Activated naive CD4-positive, alpha-beta T cell treated with anti-CD3 and anti-CD28 coated beads, Interleukin-2, amount 50 U/mL, for 72 hours (primary cell): ENCODE measurements around the gene KRTAP10-2. TPM values are rescaled to one million over a fixed set of nuclear protein-coding genes. Genes with fewer than 3 reads are reported as not detected.
A peak's percentile ranks its signal among the peaks of the same experiment; 100 is the strongest.

Source experiments
- ATAC-seq, 2 donors: fragments of 150-1000 bp; cut with Tn5 transposase; 2 replicates each; pipeline ENCODE4 v1.10.0; 2021; ENCODE audit warnings: mild to moderate bottlenecking in 2 of 2, moderate library complexity in 2 of 2
- DNase-seq, 2 donors: peaks; one replicate each; pipeline ENCODE4 v3.0.0; 2021 to 2022; ENCODE audit warnings: low spot score in 2 of 2
- H3K27ac Mint-ChIP-seq, 2 donors: one replicate each; pipeline ENCODE4 v1.8.0; 2022; ENCODE audit warnings: mild to moderate bottlenecking in 2 of 2, mixed read lengths in 2 of 2
- H3K36me3 Mint-ChIP-seq, 2 donors: one replicate each; pipeline ENCODE4 v1.8.0; 2022; ENCODE audit warnings: mixed read lengths in 2 of 2
- H3K9me3 Mint-ChIP-seq, 2 donors: one replicate each; pipeline ENCODE4 v1.8.0; 2022; ENCODE audit warnings: mixed read lengths in 2 of 2
- total RNA-seq, 2 donors: library from RNA; stranded (reverse); gene quantifications; one replicate each; pipeline ENCODE4 v1.2.3, GENCODE V29; 2022

KRTAP10-2 gene
- total RNA-seq, 2 donors from 2014 or later = not detected

GRCh38 chr21:44517175-44517899 is 34.0 kb downstream of the KRTAP10-2 start:
- ATAC-seq (peak; percentile 78 to 94), DNase-seq (peak; percentile 8 to 70)
- Mint-ChIP-seq H3K36me3 (no peaks in the 10 kb centered on the region), H3K9me3 (no peaks in the 10 kb centered on the region), H3K27ac (peak overlapping the region; percentile 13 to 81)

- no peaks in the 10 kb centered on the region for H3K9me3 Mint-ChIP-seq
- DNase-seq (no peak), ATAC-seq (no peak)
- no peaks in the 10 kb centered on the region for H3K36me3 Mint-ChIP-seq
- H3K27ac Mint-ChIP-seq = peak overlapping the region; percentile 13 to 81
These were observed 34.5 kb downstream of the KRTAP10-2 start for GRCh38 chr21:44516828-44517174.

DNA sequence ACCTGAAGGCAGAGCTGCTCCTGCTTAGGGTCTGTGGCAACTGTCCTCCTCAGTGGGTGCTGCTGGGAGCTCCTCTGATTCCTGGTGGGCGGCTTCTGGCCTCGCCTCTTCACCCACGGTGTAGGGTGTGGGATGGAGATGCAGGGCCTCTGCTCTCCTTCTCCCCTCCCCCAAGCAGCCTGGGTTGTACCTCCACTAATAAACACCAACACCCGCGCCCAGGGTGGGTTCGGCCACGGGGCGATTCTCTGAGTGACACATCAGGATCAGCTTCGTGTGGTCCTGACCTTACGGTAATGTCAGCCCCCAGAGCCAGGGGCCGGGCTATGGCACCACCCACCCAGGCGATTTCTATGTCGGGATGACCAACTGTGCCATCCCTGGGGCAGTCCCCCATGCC is 35.0 kb downstream of the KRTAP10-2 start:
- no peaks in the 10 kb centered on the region for H3K9me3 Mint-ChIP-seq
- ATAC-seq (no peak), DNase-seq (no peak)
- H3K36me3 Mint-ChIP-seq = no peaks in the 10 kb centered on the region
- no peak overlapping the region for H3K27ac Mint-ChIP-seq

DNA sequence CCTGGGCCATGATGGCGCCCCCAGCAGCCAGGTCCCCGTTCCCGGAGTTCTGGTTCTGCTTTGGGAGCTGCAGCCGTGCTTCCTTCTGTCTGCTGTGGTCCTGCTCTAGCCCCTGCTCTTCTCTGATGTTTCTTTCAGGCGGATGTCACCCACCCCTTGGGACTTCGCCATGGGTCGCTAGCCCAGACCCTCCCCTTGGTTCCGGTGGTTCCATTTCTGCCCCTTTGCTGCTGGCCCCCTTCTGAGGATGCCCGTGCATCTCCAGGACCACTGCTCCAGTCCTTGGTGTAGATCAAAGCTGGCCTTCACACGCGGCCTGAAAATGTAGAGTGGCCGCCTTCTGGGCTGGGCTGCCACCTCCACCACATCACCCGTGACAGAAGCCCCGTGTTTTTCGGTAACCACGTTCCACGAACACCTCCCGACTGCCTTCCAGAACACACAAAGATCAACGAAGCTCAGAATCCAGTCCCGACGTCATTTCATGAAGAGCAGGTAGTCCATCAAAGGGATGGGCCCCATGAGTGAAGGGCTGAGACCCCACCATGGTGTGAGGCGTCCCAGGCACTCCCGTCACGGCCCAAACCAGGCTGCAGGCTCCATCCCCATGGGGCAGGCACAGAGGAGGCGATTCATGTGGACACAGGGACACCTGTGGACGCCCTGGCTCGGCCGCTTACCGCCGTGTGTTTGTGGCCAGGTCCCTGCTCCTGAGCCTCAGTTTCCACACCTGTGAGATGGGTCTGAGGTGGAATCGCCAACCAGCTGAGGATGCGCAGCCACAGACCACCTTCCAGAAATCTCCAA is 35.7 kb downstream of the KRTAP10-2 start:
- DNase-seq = no peak

DNA sequence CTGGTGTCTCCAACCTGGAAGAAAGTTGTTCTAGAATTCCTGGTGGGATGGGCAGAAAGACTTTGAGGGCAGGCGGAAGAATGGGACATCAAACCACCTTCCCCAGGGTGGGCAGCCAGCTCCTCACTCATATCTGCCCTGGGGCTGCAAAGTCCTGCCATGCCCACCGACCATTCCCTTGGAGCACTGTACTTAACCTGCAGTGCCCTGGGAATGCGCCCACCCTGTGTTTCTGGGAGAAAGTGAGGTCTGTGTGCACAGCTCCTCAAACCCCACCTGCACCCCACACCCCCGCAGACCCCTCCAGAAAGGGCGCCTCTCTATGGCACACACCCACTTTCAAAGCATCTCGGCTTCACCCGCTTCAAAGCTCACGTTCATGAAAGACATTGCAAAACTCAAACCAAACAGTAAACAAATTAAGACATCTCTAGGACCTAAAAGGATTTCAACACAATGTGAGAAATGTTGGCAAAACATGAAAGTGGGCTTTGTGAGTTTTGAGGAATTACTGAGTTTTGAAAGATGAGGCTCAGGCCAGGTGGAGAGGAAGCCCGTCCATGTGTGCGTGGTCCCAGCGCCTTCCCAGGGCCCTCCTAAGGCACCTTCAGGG is 36.5 kb downstream of the KRTAP10-2 start:
- no peaks in the 10 kb centered on the region for H3K36me3 Mint-ChIP-seq
- no peak for ATAC-seq
- H3K27ac Mint-ChIP-seq = no peak overlapping the region
- no peaks in the 10 kb centered on the region for H3K9me3 Mint-ChIP-seq
- DNase-seq = no peak

More for the DNA sequence above, 35.7 kb downstream of the KRTAP10-2 start:
- Mint-ChIP-seq H3K36me3 (no peaks in the 10 kb centered on the region), H3K9me3 (no peaks in the 10 kb centered on the region), H3K27ac (no peak overlapping the region)
- ATAC-seq = no peak

DNA sequence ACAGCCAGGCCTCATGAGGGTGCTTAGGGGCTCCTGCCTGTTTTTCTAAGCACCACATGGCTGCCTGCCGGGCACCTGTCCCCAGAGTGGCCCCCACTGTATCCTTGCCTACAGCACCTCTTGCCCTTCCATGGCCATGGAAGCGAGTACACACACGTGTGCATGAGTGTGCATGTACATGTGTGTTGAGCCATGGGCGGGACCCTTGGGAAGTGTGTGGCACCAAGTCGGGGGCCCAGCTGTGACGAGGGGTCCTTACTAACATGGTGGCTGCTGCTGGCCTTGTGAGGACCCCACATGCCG is 37.1 kb downstream of the KRTAP10-2 start:
- no peak for ATAC-seq
- no peak for DNase-seq
- H3K9me3 Mint-ChIP-seq = no peaks in the 10 kb centered on the region
- H3K27ac Mint-ChIP-seq = no peak overlapping the region
- H3K36me3 Mint-ChIP-seq = no peaks in the 10 kb centered on the region

DNA sequence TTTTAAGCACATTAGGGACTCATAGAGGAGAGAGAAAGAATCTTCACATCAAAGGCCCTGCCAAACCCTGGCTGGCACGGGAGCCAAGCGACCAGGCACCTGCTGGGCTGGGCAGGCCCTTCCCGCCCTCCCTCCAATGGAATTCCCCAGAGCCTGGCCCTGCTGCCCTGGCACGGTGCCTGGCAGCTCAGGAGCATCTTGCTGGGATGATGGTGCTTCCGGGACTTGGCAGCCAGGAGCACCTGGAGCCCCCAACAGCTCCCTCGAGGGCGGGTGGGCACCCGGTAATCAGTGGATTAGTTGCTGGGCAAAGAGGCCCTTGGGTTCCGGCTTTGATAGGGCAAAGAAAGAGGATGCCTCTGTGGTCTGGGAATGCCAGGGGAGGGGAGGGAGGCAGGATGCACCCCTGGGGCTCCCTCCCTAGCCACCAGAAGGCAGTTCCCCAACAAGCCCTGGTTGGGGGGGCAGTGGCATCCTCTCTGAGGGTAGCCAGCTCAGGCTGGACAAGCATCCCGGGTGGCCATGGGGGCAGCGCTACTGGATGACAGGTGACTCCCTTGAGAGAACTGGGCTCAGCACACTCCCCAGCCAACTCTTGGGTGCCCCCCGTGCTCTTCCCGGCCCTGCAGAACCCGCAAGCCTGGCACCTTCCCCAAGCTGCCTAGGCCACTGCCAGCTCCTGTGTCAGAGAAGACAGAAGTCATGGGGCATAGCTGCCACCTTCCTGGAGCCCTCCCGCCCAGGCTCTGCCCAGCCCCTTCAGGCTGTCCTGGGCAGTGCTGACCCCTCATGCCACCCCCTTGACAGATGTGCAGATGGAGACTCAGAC is 37.7 kb downstream of the KRTAP10-2 start:
- no peaks in the 10 kb centered on the region for H3K9me3 Mint-ChIP-seq
- DNase-seq = no peak
- no peaks in the 10 kb centered on the region for H3K36me3 Mint-ChIP-seq
- no peak overlapping the region for H3K27ac Mint-ChIP-seq
- ATAC-seq = no peak

DNA sequence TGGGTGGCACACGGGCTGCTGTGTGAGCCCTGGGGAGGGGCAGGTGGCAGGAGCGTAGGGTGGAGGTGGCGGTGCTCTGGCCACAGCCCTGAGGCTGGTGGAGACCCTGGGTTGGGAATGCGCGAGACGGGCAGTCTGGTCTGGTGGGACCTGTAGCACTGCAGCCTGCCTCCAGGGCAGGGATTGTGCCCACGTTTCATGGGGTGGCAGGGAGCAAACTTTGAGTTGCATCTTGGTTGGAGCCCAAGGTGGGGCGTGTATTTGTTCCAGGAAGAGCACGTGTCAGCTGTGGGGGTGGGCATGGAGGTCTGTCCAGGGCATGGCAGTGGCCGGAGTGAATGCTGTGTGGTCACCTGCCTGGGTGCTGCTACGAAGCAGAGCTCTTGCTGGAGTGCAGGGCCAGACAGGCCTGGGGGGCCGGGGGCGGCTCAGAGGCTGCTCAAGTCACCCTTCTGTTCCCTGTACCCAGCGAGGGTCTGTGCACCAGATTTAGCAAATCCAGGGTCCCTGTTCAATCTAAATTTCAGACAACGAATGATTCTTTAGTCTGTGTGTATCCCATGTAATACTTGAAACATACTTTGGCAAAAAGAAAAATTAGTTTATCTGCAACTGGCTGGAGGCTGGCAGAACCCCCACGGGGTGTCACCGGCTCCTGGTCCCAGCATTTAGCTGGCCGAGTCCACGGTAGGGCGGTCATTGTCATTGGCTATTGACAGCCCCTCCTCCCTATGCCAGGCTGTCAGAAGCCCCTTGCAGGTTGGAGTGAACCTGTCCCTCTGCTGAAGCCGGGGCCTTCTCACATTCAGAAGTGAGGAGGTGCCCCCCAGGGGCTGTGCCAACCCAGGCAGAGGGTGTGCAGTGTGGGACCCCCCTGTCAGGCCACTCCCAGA is 38.6 kb downstream of the KRTAP10-2 start:
- ATAC-seq (no peak), DNase-seq (no peak)

GRCh38 chr21:44511938-44512275 is 39.4 kb downstream of the KRTAP10-2 start:
- Mint-ChIP-seq H3K9me3 (no peaks in the 10 kb centered on the region), H3K27ac (no peak overlapping the region), H3K36me3 (no peaks in the 10 kb centered on the region)
- no peak for DNase-seq
- ATAC-seq = no peak

More for the DNA sequence above, 38.6 kb downstream of the KRTAP10-2 start:
- no peaks in the 10 kb centered on the region for H3K36me3 Mint-ChIP-seq
- H3K9me3 Mint-ChIP-seq = no peaks in the 10 kb centered on the region
- H3K27ac Mint-ChIP-seq = no peak overlapping the region

GRCh38 chr21:44511219-44511937 is 39.9 kb downstream of the KRTAP10-2 start:
- Mint-ChIP-seq H3K9me3 (no peaks in the 10 kb centered on the region), H3K27ac (no peak overlapping the region), H3K36me3 (no peaks in the 10 kb centered on the region)
- no peak for DNase-seq
- no peak for ATAC-seq

- ATAC-seq (peak; percentile 90 to 92), DNase-seq (peak; percentile 72 to 91)
- Mint-ChIP-seq H3K36me3 (no peaks in the 10 kb centered on the region), H3K9me3 (no peaks in the 10 kb centered on the region), H3K27ac (no peak overlapping the region)
These were observed 40.6 kb downstream of the KRTAP10-2 start for GRCh38 chr21:44510508-44511218.

DNA sequence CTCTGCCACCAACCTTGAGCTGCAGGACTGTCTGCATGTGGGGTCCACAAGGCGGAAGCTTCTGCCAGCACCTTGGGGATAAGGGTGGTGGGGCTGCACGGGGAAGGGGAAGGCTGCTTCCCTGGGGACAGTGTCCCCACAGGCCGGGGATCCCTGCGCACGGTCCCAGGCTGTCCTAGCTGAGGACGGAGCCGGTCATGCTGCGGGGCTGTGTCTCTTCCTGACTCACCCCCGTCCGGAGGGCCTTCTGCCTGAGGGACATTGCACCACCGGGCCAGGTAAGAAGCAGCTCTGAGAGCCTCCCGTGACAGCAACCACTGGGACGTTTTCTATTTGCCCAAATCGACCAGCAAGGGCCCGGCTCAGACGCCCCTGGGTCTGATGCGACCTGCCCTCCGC is 41.2 kb downstream of the KRTAP10-2 start:
- ATAC-seq = peak in 1 of 2 donors; percentile 14

GRCh38 chr21:44509539-44509938 is 41.8 kb downstream of the KRTAP10-2 start:
- Mint-ChIP-seq H3K36me3 (no peaks in the 10 kb centered on the region), H3K27ac (no peak overlapping the region), H3K9me3 (no peaks in the 10 kb centered on the region)
- ATAC-seq (no peak), DNase-seq (no peak)

More for the DNA sequence above, 41.2 kb downstream of the KRTAP10-2 start:
- DNase-seq = no peak
- Mint-ChIP-seq H3K9me3 (no peaks in the 10 kb centered on the region), H3K36me3 (no peaks in the 10 kb centered on the region), H3K27ac (no peak overlapping the region)

- Mint-ChIP-seq H3K27ac (no peak overlapping the region), H3K36me3 (no peaks in the 10 kb centered on the region), H3K9me3 (no peaks in the 10 kb centered on the region)
- ATAC-seq = no peak
- DNase-seq = no peak
These were observed 42.4 kb downstream of the KRTAP10-2 start for GRCh38 chr21:44508711-44509445.

- Mint-ChIP-seq H3K36me3 (no peaks in the 10 kb centered on the region), H3K9me3 (no peaks in the 10 kb centered on the region), H3K27ac (no peak overlapping the region)
- ATAC-seq (no peak), DNase-seq (no peak)
These were observed 42.9 kb downstream of the KRTAP10-2 start for GRCh38 chr21:44508426-44508710.
